ENCODE measurements around the gene RUNX1.
"Not testable (repeated sequence)": the region's sequence is repeated elsewhere in the genome, so short reads cannot be mapped to it uniquely, and the experiment has no call there.

The RUNX1 gene

DNA sequence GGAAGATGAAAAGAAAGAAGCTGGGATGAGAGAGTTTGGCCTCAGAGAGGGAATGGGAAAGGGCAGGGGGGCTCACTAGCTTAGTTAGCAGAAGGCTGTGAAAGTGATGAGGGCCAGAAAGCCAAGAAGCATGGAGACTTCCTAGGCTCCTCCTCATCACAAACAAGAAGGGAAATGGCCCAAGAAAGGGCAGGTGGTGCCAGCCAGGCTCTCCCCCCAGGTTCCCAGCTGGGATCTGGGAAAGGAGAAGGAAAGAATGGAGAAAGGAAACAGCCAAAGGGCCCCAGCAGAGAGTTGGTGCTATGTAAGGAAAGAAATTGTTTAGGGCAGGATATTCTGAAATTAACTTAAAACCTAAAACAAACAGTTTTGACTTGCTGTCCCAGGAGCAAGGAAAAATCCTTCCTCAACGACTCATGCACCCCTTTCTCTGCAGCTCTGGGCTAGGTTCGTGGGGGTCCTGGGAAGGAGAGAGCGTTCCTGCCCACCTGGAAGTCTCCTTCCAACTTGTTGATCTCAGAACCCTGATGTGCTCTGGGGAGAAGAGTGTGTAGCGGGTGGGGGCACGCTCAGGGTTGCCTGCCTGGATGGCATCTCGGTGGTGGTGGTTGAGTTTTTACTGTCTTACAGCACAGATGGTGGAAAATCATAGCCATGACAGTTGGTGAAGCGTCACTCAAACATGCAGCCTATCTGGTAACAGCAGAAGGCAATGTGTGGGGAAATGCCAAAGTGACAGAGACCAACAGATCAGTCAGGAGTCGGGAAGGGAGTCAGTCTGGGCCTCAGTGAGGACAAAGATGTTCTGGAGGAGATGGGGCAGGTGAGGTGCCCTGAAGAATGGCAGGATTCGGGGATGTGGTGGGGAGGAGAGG, 233.0 kb downstream of the RUNX1 start:
- in situ Hi-C loops (cut with MboI; ENCODE audit: low sequenced_read_pairs) = no loop called here

- in situ Hi-C loops (cut with MboI; ENCODE audit: low sequenced_read_pairs) = no loop called here
These were observed 234.6 kb downstream of the RUNX1 start for GRCh38 chr21:34814529-34814951.

DNA sequence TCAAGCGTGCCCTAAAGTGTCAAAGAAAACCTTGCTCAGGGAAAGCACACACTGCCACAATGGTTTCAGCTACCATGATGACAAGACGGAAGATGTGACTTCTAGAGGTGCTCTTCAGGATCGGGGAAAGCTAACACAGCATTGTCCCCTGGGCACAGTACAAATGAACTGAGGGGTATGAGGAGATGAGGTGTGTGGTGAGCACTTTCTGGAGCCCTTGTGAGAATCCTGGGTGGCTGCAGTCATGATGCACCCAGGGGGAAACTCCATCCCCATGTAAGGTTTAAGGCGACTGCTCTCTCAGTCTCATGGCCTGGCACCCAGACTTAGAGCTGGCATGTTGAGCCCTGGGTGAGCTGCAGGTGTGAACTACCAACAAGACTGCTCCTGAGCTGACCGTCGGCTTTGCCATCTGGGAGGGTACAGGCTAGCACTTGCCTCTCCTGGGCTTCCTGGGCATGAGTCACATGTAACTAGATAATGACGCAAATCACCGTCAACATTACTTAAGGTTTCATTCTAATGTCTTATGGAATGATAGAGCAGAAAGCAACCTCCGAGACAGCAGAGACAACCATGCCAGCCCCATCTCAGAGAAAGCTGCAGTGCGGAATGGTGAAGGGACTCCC, 235.7 kb downstream of the RUNX1 start:
- in situ Hi-C loops (cut with MboI; ENCODE audit: low sequenced_read_pairs) = no loop called here

- in situ Hi-C loops (cut with MboI; ENCODE audit: low sequenced_read_pairs) = no loop called here
These were observed 236.4 kb downstream of the RUNX1 start for GRCh38 chr21:34812504-34813265.

- in situ Hi-C loops (cut with MboI; ENCODE audit: low sequenced_read_pairs) = no loop called here
These were observed 237.7 kb downstream of the RUNX1 start for GRCh38 chr21:34811368-34811767.

DNA sequence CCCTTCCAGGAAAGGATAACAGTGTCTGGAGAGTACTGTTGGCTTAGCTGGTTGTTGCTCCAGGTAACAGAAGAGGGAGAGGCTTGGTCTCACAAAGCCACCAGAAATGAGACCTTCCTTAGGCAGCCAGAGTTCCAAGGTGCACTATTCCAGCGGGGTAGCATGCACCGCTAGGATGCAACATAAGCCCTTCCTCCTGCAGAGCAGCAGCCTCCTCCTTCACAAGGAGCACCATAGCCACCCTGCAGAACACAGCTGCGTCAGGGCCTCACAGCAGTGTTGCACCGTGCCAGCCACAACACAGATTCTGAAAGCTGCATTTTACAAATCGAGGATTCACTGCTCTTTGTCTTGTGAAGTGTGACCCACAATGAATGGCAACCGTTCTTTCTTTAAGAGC, 238.3 kb downstream of the RUNX1 start:
- in situ Hi-C loops (cut with MboI; ENCODE audit: low sequenced_read_pairs) = no loop called here

GRCh38 chr21:34809822-34810221, 239.3 kb downstream of the RUNX1 start:
- in situ Hi-C loops (cut with MboI; ENCODE audit: low sequenced_read_pairs) = no loop called here

- in situ Hi-C loops (cut with MboI; ENCODE audit: low sequenced_read_pairs) = no loop called here
These were observed 240.4 kb downstream of the RUNX1 start for GRCh38 chr21:34808569-34809204.

DNA sequence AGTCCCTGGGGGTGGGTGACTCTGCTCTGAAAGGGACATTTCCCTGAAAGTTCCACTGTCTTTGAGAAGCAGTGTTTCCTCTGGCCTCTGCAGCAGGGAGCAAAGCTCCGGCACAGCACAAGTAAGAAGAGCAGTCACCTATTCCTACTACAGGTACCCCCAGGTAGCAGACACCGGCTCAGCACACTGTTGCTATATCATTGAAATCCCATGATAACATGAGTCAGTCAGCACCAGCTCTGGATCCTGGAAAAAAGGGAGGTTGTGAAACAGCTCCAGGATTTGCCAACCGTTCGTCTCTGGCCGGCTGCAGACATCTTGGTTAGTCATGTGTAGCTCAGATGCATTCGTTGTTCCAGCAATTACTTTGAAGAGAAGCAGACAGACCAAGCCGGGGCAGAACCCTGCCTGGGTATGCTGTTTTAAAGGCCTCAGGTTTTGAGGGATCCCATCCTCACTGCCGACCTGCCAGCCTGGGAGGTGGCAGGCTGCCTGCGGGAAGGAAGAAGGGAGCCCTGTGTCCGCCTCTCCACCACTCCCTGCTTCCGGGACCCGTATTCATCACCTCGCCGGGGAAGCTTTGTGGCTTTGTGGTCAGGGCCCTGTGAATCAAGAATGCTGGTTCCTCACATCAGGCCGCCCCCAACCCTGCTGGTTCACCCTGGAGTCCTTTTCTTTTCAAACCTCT, 241.1 kb downstream of the RUNX1 start:
- in situ Hi-C loops (cut with MboI; ENCODE audit: low sequenced_read_pairs) = no loop called here

- in situ Hi-C loops (cut with MboI; ENCODE audit: low sequenced_read_pairs) = no loop called here
These were observed 241.8 kb downstream of the RUNX1 start for GRCh38 chr21:34807146-34807880.

DNA sequence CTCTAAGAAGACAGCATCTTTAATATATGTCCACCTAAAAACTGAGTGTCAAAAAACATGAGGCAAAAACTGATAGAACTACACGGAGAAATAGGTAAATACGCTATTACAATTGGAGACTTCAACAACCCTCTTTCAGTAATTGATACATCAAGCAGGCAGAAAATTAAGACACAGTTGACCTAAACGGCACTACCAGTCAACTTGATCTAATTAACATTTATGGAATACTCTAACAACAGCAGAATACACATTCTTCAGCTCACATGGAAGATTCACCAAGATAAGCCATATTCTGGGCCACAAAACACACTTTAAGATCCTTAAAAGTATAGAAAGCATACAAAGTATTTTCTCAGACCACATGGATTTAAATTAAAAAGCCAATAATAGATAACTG, 242.7 kb downstream of the RUNX1 start:
- in situ Hi-C loops (cut with MboI; ENCODE audit: low sequenced_read_pairs) = no loop called here

- in situ Hi-C loops (cut with MboI; ENCODE audit: low sequenced_read_pairs) = no loop called here
These were observed 243.9 kb downstream of the RUNX1 start for GRCh38 chr21:34805157-34805556.

- in situ Hi-C loops (cut with MboI; ENCODE audit: low sequenced_read_pairs) = not testable (repeated sequence)
These were observed 244.5 kb downstream of the RUNX1 start for GRCh38 chr21:34804584-34804983.

- in situ Hi-C loops (cut with MboI; ENCODE audit: low sequenced_read_pairs) = no loop called here
These were observed 245.2 kb downstream of the RUNX1 start for GRCh38 chr21:34803782-34804370.

GRCh38 chr21:34802180-34802899, 246.8 kb downstream of the RUNX1 start:
- in situ Hi-C loops (cut with MboI; ENCODE audit: low sequenced_read_pairs) = no loop called here

- in situ Hi-C loops (cut with MboI; ENCODE audit: low sequenced_read_pairs) = no loop called here
These were observed 247.5 kb downstream of the RUNX1 start for GRCh38 chr21:34801519-34802132.

- in situ Hi-C loops (cut with MboI; ENCODE audit: low sequenced_read_pairs) = no loop called here
These were observed 248.1 kb downstream of the RUNX1 start for GRCh38 chr21:34800797-34801518.

DNA sequence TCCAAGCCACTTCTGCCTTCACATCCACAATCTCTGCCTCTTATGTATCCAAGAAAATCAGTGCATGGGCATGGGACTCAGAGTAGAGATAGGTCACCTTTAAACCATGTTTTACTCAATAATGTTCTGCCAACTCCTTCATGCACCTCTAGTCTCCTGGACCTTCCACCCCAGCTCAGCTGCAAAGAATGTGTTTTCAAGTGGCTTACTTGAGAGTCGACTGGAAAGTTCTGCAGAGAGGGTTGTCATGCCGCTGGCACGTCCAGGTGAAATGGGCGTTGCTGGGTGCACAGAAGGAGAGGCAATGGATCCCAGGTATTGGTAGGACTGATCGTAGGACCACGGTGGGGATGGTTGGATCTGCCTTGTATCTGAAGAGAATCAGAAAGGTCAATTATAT, 250.0 kb downstream of the RUNX1 start:
- in situ Hi-C loops (cut with MboI; ENCODE audit: low sequenced_read_pairs) = no loop called here
